Upper lobe of left lung (tissue), 6 donors: ENCODE measurements around the gene LGALS1. TPM values are rescaled to one million over a fixed set of nuclear protein-coding genes. Genes with fewer than 3 reads are reported as not detected.

ENCODE experiments used
- ATAC-seq, 2 donors: fragments of 200-7000 bp; cut with Tn5 transposase; one replicate each; pipeline ENCODE4 v1.9.1; 2022; ENCODE audit warnings: mild to moderate bottlenecking in 2 of 2, moderate library complexity in 2 of 2; ENCODE audit not compliant: low FRiP score in 2 of 2
- DNase-seq, 2 donors: peaks; one replicate each; pipeline ENCODE4 v3.0.0-alpha.2; 2019 to 2020
- H3K27ac ChIP-seq, 4 donors: fragments of 200-600 bp; sonication (generic); one replicate each; pipeline ENCODE4 v1.5.1; 2016 to 2019
- H3K27me3 ChIP-seq, 4 donors: fragments of 200-600 bp; sonication (generic); one replicate each; pipeline ENCODE4 v1.5.1; 2017 to 2019
- H3K36me3 ChIP-seq, 4 donors: fragments of 200-600 bp; sonication (generic); one replicate each; pipeline ENCODE4 v1.5.1; 2016 to 2019
- H3K4me1 ChIP-seq, 4 donors: fragments of 200-600 bp; sonication (generic); one replicate each; pipeline ENCODE4 v1.5.1; 2018 to 2019
- H3K4me3 ChIP-seq, 4 donors: fragments of 200-600 bp; sonication (generic); one replicate each; pipeline ENCODE4 v1.5.1; 2017 to 2019; ENCODE audit warnings: mild to moderate bottlenecking in 2 of 4, moderate library complexity in 1 of 4
- H3K9me3 ChIP-seq, 4 donors: fragments of 200-600 bp; sonication (generic); one replicate each; pipeline ENCODE4 v1.5.1; 2018 to 2019
- CTCF ChIP-seq, 6 experiments: fragments of 450-650 bp in 4 of 6; fragments of 200-600 bp in 2 of 6; sonication (generic) in 2 of 6; IDR thresholded peaks; one replicate each; pipeline ENCODE4 v1.5.1; 2016 to 2019; ENCODE audit warnings: antibody characterized with exemption in 6 of 6
- EP300 ChIP-seq, 4 donors: sonication (generic); formaldehyde crosslinking; IDR thresholded peaks; one replicate each; pipeline ENCODE4 v1.5.1; 2017; ENCODE audit warnings: antibody characterized with exemption in 4 of 4, control low read depth in 2 of 4
- POLR2A ChIP-seq, 4 donors: fragments of 450-650 bp; IDR thresholded peaks; one replicate each; pipeline ENCODE4 v1.5.1; 2016 to 2017; ENCODE audit warnings: antibody characterized with exemption in 4 of 4, mild to moderate bottlenecking in 2 of 4
- POLR2AphosphoS5 ChIP-seq, 2 donors: sonication (generic); formaldehyde crosslinking; IDR thresholded peaks; one replicate each; pipeline ENCODE4 v1.5.1; 2017; ENCODE audit warnings: antibody characterized with exemption in 2 of 2
- WGBS, 2 donors: methylation state at CpG; one replicate each; pipeline ENCODE4 v1.1.5; 2017 to 2018; 5-methylcytosine and 5-hydroxymethylcytosine counted together
- total RNA-seq, 6 donors: library from RNA; depleted of rRNA in 4 of 6; stranded (reverse); fragments of >200 nt in 4 of 6; gene quantifications; one replicate each; pipeline versions ENCODE4 v1.1.0 to v1.2.1, GENCODE V29; 2016 to 2021
- donor health status: DM: no; HTN: no; CAD: no; lungs with moderate emphysema.
- donor health status: DM: no; HTN: yes; CAD: no; lungs with severe emphysema.

The LGALS1 gene
- total RNA-seq, result 100 to 1,000 TPM; 125 to 750 (median 400) TPM

GRCh38 chr22:37674951-37675929 lies at the start of gene LGALS1:
LGALS1 (plus strand) TSS chr22:37675636; CDS start chr22:37675703, 67 bp downstream.
- TF ChIP-seq CTCF (IDR thresholded peaks at IDR 0.05) (peak in 2 of 6 experiments; percentile 25 to 37), POLR2A (IDR thresholded peaks at IDR 0.05) (peak in 3 of 4 donors; percentile 30 to 52 (median 45)), EP300 (IDR thresholded peaks at IDR 0.05) (peak in 1 of 4 donors; percentile 57), POLR2AphosphoS5 (IDR thresholded peaks at IDR 0.05) (peak; percentile 69 to 72)
- peaks cover 38 to 54% (median 45%) of the 10 kb centered on the region in 4 donors for H3K4me1 ChIP-seq
- ATAC-seq, result peak; percentile 86 to 91

GRCh38 chr22:37625737-37626136 lies 49.7 kb upstream of the LGALS1 start:
- H3K4me1 ChIP-seq, result peaks cover 29 to 43% (median 34%) of the 10 kb centered on the region in 4 donors
- H3K27ac ChIP-seq, result peak overlapping the region; percentile 49 to 76 (median 65)

More at GRCh38 chr22:37674951-37675929, at the start of gene LGALS1:
- 10 to 12% methylated on average over 16 to 32 of the region's 34 CpGs for WGBS, 2 donors
- Histone ChIP-seq H3K27ac (peak within 1 kb of the TSS; percentile 87 to 97 (median 94)), H3K9me3 (no peaks in the 10 kb centered on the region), H3K36me3 (peaks cover 0 to 24% (median 13%) of the 10 kb centered on the region in 4 donors), H3K4me3 (peak within 1 kb of the TSS; percentile 50 to 66 (median 57)), H3K27me3 (no peaks in the 10 kb centered on the region)
- peak; percentile 94 to 97 for DNase-seq

GRCh38 chr22:37626144-37626543 lies 49.3 kb upstream of the LGALS1 start:
- no peaks in the 10 kb centered on the region for H3K27me3 ChIP-seq
- 39 to 76% methylated on average over 2 to 11 of the region's 11 CpGs for WGBS, 2 donors
- H3K4me3 ChIP-seq, result no peak overlapping the region
- H3K4me1 ChIP-seq, result peaks cover 29 to 43% (median 34%) of the 10 kb centered on the region in 4 donors
- DNase-seq (peak; percentile 79 to 82), ATAC-seq (peak in 1 of 2 donors; percentile 38)
- H3K27ac ChIP-seq, result peak overlapping the region; percentile 49 to 76 (median 65)
- H3K36me3 ChIP-seq, result peaks cover 7 to 80% (median 45%) of the 10 kb centered on the region in 4 donors
- H3K9me3 ChIP-seq, result no peaks in the 10 kb centered on the region
- TF ChIP-seq EP300 (IDR thresholded peaks at IDR 0.05) (no peak), POLR2A (IDR thresholded peaks at IDR 0.05) (no peak), POLR2AphosphoS5 (IDR thresholded peaks at IDR 0.05) (peak; percentile 10 to 18), CTCF (IDR thresholded peaks at IDR 0.05) (no peak)

More at GRCh38 chr22:37625737-37626136, 49.7 kb upstream of the LGALS1 start:
- Histone ChIP-seq H3K4me3 (no peak overlapping the region), H3K9me3 (no peaks in the 10 kb centered on the region), H3K27me3 (no peaks in the 10 kb centered on the region), H3K36me3 (peaks cover 7 to 80% (median 44%) of the 10 kb centered on the region in 4 donors)
- no peak for ATAC-seq
- no peak for DNase-seq
- 60 to 72% methylated on average over 1 to 14 of the region's 14 CpGs for WGBS, 2 donors
- TF ChIP-seq POLR2AphosphoS5 (IDR thresholded peaks at IDR 0.05) (no peak), EP300 (IDR thresholded peaks at IDR 0.05) (no peak), POLR2A (IDR thresholded peaks at IDR 0.05) (no peak), CTCF (IDR thresholded peaks at IDR 0.05) (no peak)

GRCh38 chr22:37626556-37627075 lies 48.8 kb upstream of the LGALS1 start:
- no peak overlapping the region for H3K4me3 ChIP-seq
- H3K27me3 ChIP-seq, result no peaks in the 10 kb centered on the region
- 71 to 76% methylated on average over 10 to 13 of the region's 13 CpGs for WGBS, 2 donors
- H3K36me3 ChIP-seq, result peaks cover 7 to 79% (median 47%) of the 10 kb centered on the region in 4 donors
- peaks cover 29 to 43% (median 34%) of the 10 kb centered on the region in 4 donors for H3K4me1 ChIP-seq
- H3K27ac ChIP-seq, result peak overlapping the region; percentile 47 to 78 (median 54)
- H3K9me3 ChIP-seq, result no peaks in the 10 kb centered on the region
- no peak for DNase-seq
- ATAC-seq, result no peak
- TF ChIP-seq EP300 (IDR thresholded peaks at IDR 0.05), result no peak
- TF ChIP-seq CTCF (IDR thresholded peaks at IDR 0.05), result no peak
- no peak for TF ChIP-seq POLR2A (IDR thresholded peaks at IDR 0.05)
- TF ChIP-seq POLR2AphosphoS5 (IDR thresholded peaks at IDR 0.05), result no peak
